HEK293 (cell line): ENCODE results near the gene TRAPPC11.
A peak's percentile ranks its signal among the peaks of the same experiment; 100 is the strongest.
"Not testable (repeated sequence)": the region's sequence is repeated elsewhere in the genome, so short reads cannot be mapped to it uniquely, and the experiment has no call there.

ENCODE experiments used
- CTCF ChIA-PET: fragments of 350-600 bp; formaldehyde crosslinking; extraction: SDS; loops from one replicate; lab custom pipeline; 2021; ENCODE audit warnings: antibody characterized with exemption; lab: Yijun Ruan, JAX
- POLR2A ChIA-PET: fragments of 300-600 bp; formaldehyde crosslinking; extraction: SDS; loops from one replicate; lab custom pipeline; 2020; ENCODE audit warnings: antibody characterized with exemption, inconsistent platforms; lab: Yijun Ruan, JAX
- H3K27ac ChIP-seq: fragments of 200-500 bp; sonication (Bioruptor generic); 2 replicates; pipeline ENCODE4 v1.5.1; 2014; ENCODE audit warnings: low read depth, low read length, control low read depth, inconsistent platforms; ENCODE audit errors: extremely low read depth
- H3K36me3 ChIP-seq, 2 experiments: fragments of 200-500 bp in 1 of 2; sonication (Bioruptor generic) in 1 of 2; 1 replicate in 1 of 2; 2 replicates in 1 of 2; pipeline ENCODE4 v1.5.1; 2014 to 2017; ENCODE audit warnings: inconsistent platforms in 2 of 2, low read length in 2 of 2; ENCODE audit not compliant: control insufficient read depth in 2 of 2, insufficient read depth in 1 of 2
- H3K4me1 ChIP-seq: fragments of 200-500 bp; sonication (Bioruptor generic); 2 replicates; pipeline ENCODE4 v1.5.1; 2014; ENCODE audit warnings: mild to moderate bottlenecking, low read length, inconsistent platforms; ENCODE audit not compliant: control insufficient read depth, insufficient read depth
- H3K4me3 ChIP-seq: 2 replicates; pipeline ENCODE4 v1.5.1; 2011; ENCODE audit warnings: low read depth, mild to moderate bottlenecking, control low read depth, low read length, moderate library complexity
- H3K9me3 ChIP-seq: fragments of 200-500 bp; sonication (Bioruptor generic); 2 replicates; pipeline ENCODE4 v1.5.1; 2014; ENCODE audit warnings: low read depth, low read length, inconsistent platforms; ENCODE audit not compliant: control insufficient read depth, insufficient read depth
- ATF2 ChIP-seq: fragments of 450-650 bp; formaldehyde crosslinking; IDR thresholded peaks from 2 replicates; pipeline ENCODE4 v1.5.1; 2016; ENCODE audit warnings: missing biosample characterization, missing genetic modification characterization, low read depth
- EGR2 ChIP-seq: fragments of 450-650 bp; formaldehyde crosslinking; IDR thresholded peaks from 2 replicates; pipeline ENCODE4 v1.5.1; 2016; ENCODE audit warnings: low read depth, missing biosample characterization, missing genetic modification characterization
- HOXA7 ChIP-seq: sonication (generic); formaldehyde crosslinking; IDR thresholded peaks from 2 replicates; pipeline ENCODE4 v1.8.1; 2022; ENCODE audit warnings: missing genetic modification reagents, borderline replicate concordance
- PATZ1 ChIP-seq: fragments of 450-650 bp; formaldehyde crosslinking; IDR thresholded peaks from 2 replicates; pipeline ENCODE4 v1.5.1; 2016; ENCODE audit warnings: missing biosample characterization, missing genetic modification characterization
- PRDM10 ChIP-seq: fragments of 450-650 bp; formaldehyde crosslinking; IDR thresholded peaks from 2 replicates; pipeline ENCODE4 v1.5.1; 2016; ENCODE audit warnings: missing biosample characterization, missing genetic modification characterization
- SP3 ChIP-seq: fragments of 450-650 bp; formaldehyde crosslinking; IDR thresholded peaks from 2 replicates; pipeline ENCODE4 v1.5.1; 2016; ENCODE audit warnings: missing biosample characterization, missing genetic modification characterization
- WT1 ChIP-seq: fragments of 450-650 bp; formaldehyde crosslinking; IDR thresholded peaks from 2 replicates; pipeline ENCODE4 v1.5.1; 2016; ENCODE audit warnings: missing biosample characterization, missing genetic modification characterization
- ZFHX2 ChIP-seq: fragments of 450-650 bp; formaldehyde crosslinking; conservative IDR thresholded peaks from 2 replicates; pipeline ENCODE4 v1.5.1; 2016; ENCODE audit warnings: missing biosample characterization, missing genetic modification characterization
- ZNF175 ChIP-seq: fragments of 450-650 bp; formaldehyde crosslinking; IDR thresholded peaks from 2 replicates; pipeline ENCODE4 v1.5.1; 2016; ENCODE audit warnings: missing biosample characterization, missing genetic modification characterization
- ZNF621 ChIP-seq: fragments of 450-650 bp; formaldehyde crosslinking; IDR thresholded peaks from 2 replicates; pipeline ENCODE4 v1.5.1; 2017; ENCODE audit warnings: missing biosample characterization, missing genetic modification characterization
- ZNF626 ChIP-seq: fragments of 450-650 bp; sonication (Bioruptor Pico); formaldehyde crosslinking; IDR thresholded peaks from 2 replicates; pipeline ENCODE4 v1.5.1; 2018; ENCODE audit warnings: missing biosample characterization, missing genetic modification characterization, inconsistent platforms
- ZNF792 ChIP-seq: fragments of 450-650 bp; formaldehyde crosslinking; IDR thresholded peaks from 2 replicates; pipeline ENCODE4 v1.5.1; 2016; ENCODE audit warnings: missing biosample characterization, missing genetic modification characterization

The TRAPPC11 gene

DNA sequence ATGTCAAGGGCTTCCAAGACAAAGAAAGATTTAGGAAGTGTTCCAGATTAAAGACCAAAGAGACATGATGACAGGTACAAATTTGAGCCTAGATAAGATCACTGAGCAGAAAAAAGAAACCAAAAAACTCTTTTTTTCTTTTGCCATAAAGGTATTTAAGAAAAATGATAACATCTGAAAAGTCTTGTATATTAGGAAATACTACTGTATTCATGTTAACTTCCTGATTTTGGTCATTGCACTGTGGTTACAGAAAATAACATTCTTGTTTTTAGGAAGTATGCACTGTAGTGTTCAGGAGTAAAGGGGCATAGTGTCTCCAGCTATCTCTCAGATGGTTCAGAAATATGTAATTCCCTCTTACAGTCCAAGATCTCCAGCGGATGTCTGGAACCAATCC lies 37.2 kb upstream of the TRAPPC11 start (continued):
- TF ChIP-seq PATZ1 (no peak), HOXA7 (CRISPR knock-in tag) (no peak), SP3 (tag by site-specific recombination) (no peak), ZNF175 (tag by site-specific recombination) (no peak), WT1 (no peak)

DNA sequence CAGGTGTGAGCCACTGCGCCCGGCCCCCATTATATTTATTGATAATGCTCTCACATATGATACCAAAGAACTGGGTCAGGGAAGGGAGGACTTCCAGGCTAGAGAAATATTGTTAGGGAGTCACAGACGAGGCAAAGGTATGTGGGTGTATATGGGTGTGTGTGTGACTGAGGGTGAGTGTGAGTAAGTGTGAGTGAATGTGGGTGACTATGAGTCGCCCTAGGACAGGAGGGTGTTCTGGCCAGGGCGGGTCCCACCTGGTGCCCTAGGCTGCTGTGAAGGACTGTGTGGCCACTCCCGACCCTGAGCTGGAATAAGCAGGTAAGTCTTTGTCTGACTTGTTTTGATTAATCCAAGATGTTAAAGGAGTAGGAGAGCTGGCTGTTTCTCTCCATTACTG lies 34.5 kb upstream of the TRAPPC11 start:
- POLR2A ChIA-PET = no interaction called here
- no peaks in the 10 kb centered on the region for H3K9me3 ChIP-seq
- no peak for TF ChIP-seq ATF2 (tag by site-specific recombination)
- peak; percentile 39; the same call in 1 of the 2 replicates for TF ChIP-seq EGR2
- TF ChIP-seq ZFHX2 (tag by site-specific recombination) = peak; percentile 51; the same call in 1 of the 2 replicates
- TF ChIP-seq, all 188 proteins: peak for 2
- Histone ChIP-seq H3K36me3 (no peaks in the 10 kb centered on the region), H3K4me3 (no peak overlapping the region), H3K4me1 (no peaks in the 10 kb centered on the region), H3K27ac (no peak overlapping the region)
- CTCF ChIA-PET = no interaction called here

GRCh38 chr4:183626168-183626567 lies 32.9 kb upstream of the TRAPPC11 start:
- CTCF ChIA-PET = no interaction called here
- POLR2A ChIA-PET = no interaction called here
- no peaks in the 10 kb centered on the region for H3K36me3 ChIP-seq

DNA sequence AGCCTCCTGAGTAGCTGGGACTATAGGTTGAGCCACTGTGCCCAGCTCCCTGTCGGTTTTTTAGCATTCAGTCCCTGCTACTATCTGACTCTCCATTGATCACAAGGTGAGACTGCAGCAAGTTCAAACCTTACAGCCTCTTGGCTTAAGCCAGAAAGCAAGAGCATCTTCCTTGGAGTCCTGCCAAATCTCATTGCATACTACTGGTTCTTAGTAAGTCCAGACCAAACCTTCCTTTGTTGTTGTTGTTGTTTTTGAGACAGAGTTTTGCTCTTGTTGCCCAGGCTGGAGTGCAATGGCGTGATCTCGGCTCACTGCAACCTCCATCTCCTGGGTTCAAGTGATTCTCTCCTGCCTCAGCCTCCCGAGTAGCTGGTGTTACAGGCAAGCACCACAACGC lies 31.8 kb upstream of the TRAPPC11 start:
- POLR2A ChIA-PET, H3K4me1 ChIP-seq, H3K36me3 ChIP-seq, CTCF ChIA-PET, H3K27ac ChIP-seq, H3K4me3 ChIP-seq, H3K9me3 ChIP-seq: not testable (repeated sequence)

More at GRCh38 chr4:183626168-183626567, 32.9 kb upstream of the TRAPPC11 start:
- Histone ChIP-seq H3K4me3 (no peak overlapping the region), H3K9me3 (no peaks in the 10 kb centered on the region), H3K4me1 (no peaks in the 10 kb centered on the region), H3K27ac (no peak overlapping the region)
- TF ChIP-seq ZNF792 (tag by site-specific recombination) (no peak), ZNF621 (tag by site-specific recombination) (no peak), ZNF626 (tag by site-specific recombination) (no peak), PRDM10 (tag by site-specific recombination) (no peak)
